ENCODE results near the gene PRR5. TPM values are rescaled to one million over a fixed set of nuclear protein-coding genes. Genes with fewer than 3 reads are reported as not detected.

PRR5 gene
- total RNA-seq, 1 experiment from 2014 or later, result 11.8 TPM

- no peak overlapping the region for H3K18ac ChIP-seq (ENCODE audit: insufficient read length, low read depth, low read length)
- TF ChIP-seq CTCF (conservative IDR thresholded peaks at IDR 0.05), result no peak
- H3K23ac ChIP-seq (ENCODE audit: insufficient read length, low read depth, low read length), result no peak overlapping the region
- no peak overlapping the region for H2BK120ac ChIP-seq (ENCODE audit: low read depth, low read length, poor library complexity, severe bottlenecking)
- no peak overlapping the region for H4K8ac ChIP-seq (replicated peaks; ENCODE audit: insufficient read length, low read depth, low read length)
- Mint-ChIP-seq H3K4me3 (no peak overlapping the region), H3K9me3 (no peaks in the 10 kb centered on the region), H3K27ac (no peak overlapping the region; a peak in 2 of 7 replicates), H3K4me1 (peaks cover 14 to 38% of the 10 kb centered on the region in 2 experiments), H3K36me3 (ENCODE audit: insufficient read depth in 1 of 3, low read depth in 3 of 3) (peaks cover 0 to 4% (median 3%) of the 10 kb centered on the region in 3 experiments; a peak in 2 of 7 replicates), H3K27me3 (ENCODE audit: low read depth) (peaks cover 30% of the 10 kb centered on the region)
- no peak overlapping the region for H3K4me2 ChIP-seq (ENCODE audit: insufficient read depth, insufficient read length, low read length)
- no peak overlapping the region for H4K5ac ChIP-seq (ENCODE audit: insufficient read length, low read depth, low read length)
- DNase-seq, result no peak
- no peak overlapping the region for H3K4ac ChIP-seq (ENCODE audit: low read depth, low read length)
- no peaks in the 10 kb centered on the region for H3K9me3 ChIP-seq (ENCODE audit: control insufficient read depth, low read depth, low read length)
- H4K91ac ChIP-seq (ENCODE audit: insufficient read length, low read depth, low read length), result no peak overlapping the region
- H3T11ph ChIP-seq (ENCODE audit: low read length), result no peak overlapping the region
- no peak overlapping the region for H2BK12ac ChIP-seq (ENCODE audit: insufficient read length, low read depth, low read length)
- no peaks in the 10 kb centered on the region for H3K4me1 ChIP-seq (ENCODE audit: insufficient read depth, low read length)
- no peak overlapping the region for H2BK20ac ChIP-seq (ENCODE audit: low read depth, low read length, poor library complexity, severe bottlenecking)
- no peak overlapping the region for H2AK5ac ChIP-seq (ENCODE audit: insufficient read length, low read length)
- peaks cover 4% of the 10 kb centered on the region; the same call in 1 of the 2 replicates for H3K27me3 ChIP-seq (ENCODE audit: insufficient read depth, low read length)
- no peak overlapping the region for H3K9ac ChIP-seq (ENCODE audit: extremely low read depth, insufficient read length, low read length)
- no peak overlapping the region for H3K56ac ChIP-seq (ENCODE audit: insufficient read length, low read depth, low read length)
- no peak overlapping the region for H3K14ac ChIP-seq (ENCODE audit: insufficient read depth, low read length)
- no peak overlapping the region for H3K27ac ChIP-seq (ENCODE audit: insufficient read length, low read depth, low read length)
- no peaks in the 10 kb centered on the region for H3K79me1 ChIP-seq (ENCODE audit: insufficient read depth, low read depth, low read length, poor library complexity, severe bottlenecking)
- H2BK5ac ChIP-seq (ENCODE audit: insufficient read length, low read length), result no peak overlapping the region
- H3K23me2 ChIP-seq (ENCODE audit: insufficient read length, low read depth, low read length, poor library complexity, severe bottlenecking), result peaks cover 3% of the 10 kb centered on the region
- no peak overlapping the region for H2AFZ ChIP-seq (ENCODE audit: low read length)
- H2BK15ac ChIP-seq (ENCODE audit: low read depth, low read length), result no peak overlapping the region
- H3K79me2 ChIP-seq (ENCODE audit: insufficient read depth, low read length), result no peaks in the 10 kb centered on the region
- WGBS (ENCODE audit: extremely low coverage, insufficient read length, low lambda C conversion rate), result no CpG with 5 or more reads among the region's 11 CpGs
- H4K20me1 ChIP-seq (ENCODE audit: control insufficient read depth, insufficient read depth, insufficient read length), result peaks cover 3% of the 10 kb centered on the region
Measured at GRCh38 chr22:44707752-44708151, 5.7 kb downstream of the PRR5 start.
